Esophagus (tissue), 2 donors: ENCODE results near the gene SLC9A8. TPM values are rescaled to one million over a fixed set of nuclear protein-coding genes. Genes with fewer than 3 reads are reported as not detected.
A peak's percentile ranks its signal among the peaks of the same experiment; 100 is the strongest.

Experiments
- H3K27ac ChIP-seq, 2 donors: one replicate each; pipeline ENCODE4 v1.5.1; 2013; ENCODE audit warnings: low read depth in 2 of 2, mild to moderate bottlenecking in 2 of 2, inconsistent platforms in 1 of 2, low read length in 1 of 2, moderate library complexity in 1 of 2
- H3K27me3 ChIP-seq, 2 donors: one replicate each; pipeline ENCODE4 v1.6.1; 2013; ENCODE audit warnings: low read length in 2 of 2, control low read depth in 1 of 2, mild to moderate bottlenecking in 1 of 2; ENCODE audit not compliant: insufficient read depth in 2 of 2, control insufficient read depth in 1 of 2
- H3K36me3 ChIP-seq, 2 donors: one replicate each; pipeline ENCODE4 v1.6.1; 2013; ENCODE audit warnings: low read length in 1 of 2; ENCODE audit not compliant: control insufficient read depth in 2 of 2, insufficient read depth in 2 of 2
- H3K4me1 ChIP-seq, 2 donors: one replicate each; pipeline ENCODE4 v1.6.1; 2013; ENCODE audit warnings: low read length in 1 of 2; ENCODE audit not compliant: control insufficient read depth in 2 of 2, insufficient read depth in 2 of 2
- H3K4me3 ChIP-seq, 2 donors: one replicate each; pipeline ENCODE4 v1.5.1; 2013; ENCODE audit warnings: low read length in 2 of 2, mild to moderate bottlenecking in 2 of 2, low read depth in 1 of 2, moderate library complexity in 1 of 2
- H3K9me3 ChIP-seq, 2 donors: one replicate each; pipeline ENCODE4 v1.6.1; 2013; ENCODE audit warnings: mild to moderate bottlenecking in 2 of 2, low read depth in 1 of 2, low read length in 1 of 2, moderate library complexity in 1 of 2; ENCODE audit not compliant: control insufficient read depth in 2 of 2, insufficient read depth in 1 of 2
- WGBS, 2 donors: extraction: QIAGEN DNeasy Blood & Tissue Kit; methylation state at CpG; one replicate each; pipeline ENCODE4 v1.1.7; 2013; 5-methylcytosine and 5-hydroxymethylcytosine counted together
- polyA plus RNA-seq, 2 donors: library from polyadenylated mRNA; stranded (reverse); fragments of 200-250 nt; gene quantifications; one replicate each; pipeline ENCODE4 v1.2.3, GENCODE V29; 2013
- donor health status: healthy with polysubstance abuse.
- donor health status: Bipolar disorder and iron deficiency.

The SLC9A8 gene
- polyA plus RNA-seq, 2 donors: 11.5 to 16.6 TPM

- 26 to 29% methylated on average over 2 of the region's 2 CpGs for WGBS, 2 donors
- Histone ChIP-seq H3K4me3 (no peak overlapping the region), H3K4me1 (peaks cover 0 to 10% of the 10 kb centered on the region in 2 donors), H3K27me3 (no peaks in the 10 kb centered on the region), H3K27ac (peak overlapping the region; percentile 87 to 92), H3K9me3 (no peaks in the 10 kb centered on the region), H3K36me3 (peaks cover 3% of the 10 kb centered on the region in 2 donors)
Observed at GRCh38 chr20:49823152-49823847, 10.7 kb downstream of the SLC9A8 start.

GRCh38 chr20:49824206-49824605 lies 11.6 kb downstream of the SLC9A8 start:
- Histone ChIP-seq H3K9me3 (no peaks in the 10 kb centered on the region), H3K4me3 (no peak overlapping the region), H3K27me3 (no peaks in the 10 kb centered on the region), H3K36me3 (peaks cover 3% of the 10 kb centered on the region in 2 donors), H3K27ac (peak overlapping the region; percentile 76 to 89), H3K4me1 (peaks cover 0 to 10% of the 10 kb centered on the region in 2 donors)
- WGBS, 2 donors: 65 to 71% methylated on average over 2 of the region's 2 CpGs

- Histone ChIP-seq H3K4me3 (no peak overlapping the region), H3K4me1 (peaks cover 0 to 10% of the 10 kb centered on the region in 2 donors), H3K27me3 (no peaks in the 10 kb centered on the region), H3K27ac (peak overlapping the region; percentile 59 to 86), H3K36me3 (peaks cover 3 to 8% of the 10 kb centered on the region in 2 donors), H3K9me3 (no peaks in the 10 kb centered on the region)
- WGBS, 2 donors: 72 to 80% methylated on average over 7 of the region's 7 CpGs
Observed at GRCh38 chr20:49825521-49826033, 12.9 kb downstream of the SLC9A8 start.

DNA sequence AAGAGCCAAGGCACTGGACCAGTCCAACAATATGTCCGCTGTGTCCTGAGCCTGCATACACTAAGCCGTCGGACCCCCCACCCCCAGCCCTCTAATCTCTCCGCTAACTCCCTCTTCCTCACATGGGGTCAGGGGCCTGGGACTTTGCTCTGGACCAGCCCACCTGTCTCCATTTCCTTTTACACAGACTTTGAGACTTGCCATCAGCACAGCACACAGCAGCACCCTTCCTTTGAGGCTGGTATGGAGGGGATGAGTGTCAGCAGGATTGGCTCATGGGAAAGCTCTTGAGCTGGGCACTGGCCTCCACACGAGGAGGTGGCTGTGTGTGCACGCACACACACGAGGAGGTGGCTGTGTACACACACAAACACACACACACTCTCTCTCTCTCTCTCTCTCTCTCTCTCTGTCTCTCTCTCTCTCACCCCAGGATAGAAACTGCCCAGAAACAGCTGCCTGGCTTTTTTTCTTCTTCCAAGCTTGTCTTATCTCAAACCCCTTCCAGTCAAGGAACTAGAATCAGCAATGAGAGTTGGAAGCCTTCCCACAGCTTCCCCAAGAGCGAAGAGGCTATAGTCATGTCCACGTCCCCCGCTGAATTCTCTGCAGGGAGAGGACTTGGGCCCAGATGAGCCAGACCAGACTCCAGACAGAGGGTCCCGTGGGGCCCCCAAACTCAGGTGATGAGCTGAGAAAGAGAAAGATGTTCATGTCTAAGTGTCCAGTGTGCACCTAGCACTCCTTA lies 18.6 kb downstream of the SLC9A8 start:
- peaks cover 0 to 5% of the 10 kb centered on the region in 2 donors for H3K36me3 ChIP-seq
- no peaks in the 10 kb centered on the region for H3K27me3 ChIP-seq
- H3K4me1 ChIP-seq: peaks cover 0 to 4% of the 10 kb centered on the region in 2 donors
- no peak overlapping the region for H3K4me3 ChIP-seq
- no peak overlapping the region for H3K27ac ChIP-seq
- no peaks in the 10 kb centered on the region for H3K9me3 ChIP-seq
- WGBS, 2 donors: 82 to 91% methylated on average over 11 of the region's 11 CpGs

- Histone ChIP-seq H3K9me3 (no peaks in the 10 kb centered on the region), H3K27ac (peak overlapping the region; percentile 31 to 82), H3K27me3 (no peaks in the 10 kb centered on the region), H3K4me1 (peaks cover 0 to 4% of the 10 kb centered on the region in 2 donors), H3K36me3 (peaks cover 0 to 5% of the 10 kb centered on the region in 2 donors), H3K4me3 (no peak overlapping the region)
- WGBS, 2 donors: 87 to 88% methylated on average over 12 of the region's 12 CpGs
Observed at GRCh38 chr20:49831770-49832631, 19.4 kb downstream of the SLC9A8 start.

DNA sequence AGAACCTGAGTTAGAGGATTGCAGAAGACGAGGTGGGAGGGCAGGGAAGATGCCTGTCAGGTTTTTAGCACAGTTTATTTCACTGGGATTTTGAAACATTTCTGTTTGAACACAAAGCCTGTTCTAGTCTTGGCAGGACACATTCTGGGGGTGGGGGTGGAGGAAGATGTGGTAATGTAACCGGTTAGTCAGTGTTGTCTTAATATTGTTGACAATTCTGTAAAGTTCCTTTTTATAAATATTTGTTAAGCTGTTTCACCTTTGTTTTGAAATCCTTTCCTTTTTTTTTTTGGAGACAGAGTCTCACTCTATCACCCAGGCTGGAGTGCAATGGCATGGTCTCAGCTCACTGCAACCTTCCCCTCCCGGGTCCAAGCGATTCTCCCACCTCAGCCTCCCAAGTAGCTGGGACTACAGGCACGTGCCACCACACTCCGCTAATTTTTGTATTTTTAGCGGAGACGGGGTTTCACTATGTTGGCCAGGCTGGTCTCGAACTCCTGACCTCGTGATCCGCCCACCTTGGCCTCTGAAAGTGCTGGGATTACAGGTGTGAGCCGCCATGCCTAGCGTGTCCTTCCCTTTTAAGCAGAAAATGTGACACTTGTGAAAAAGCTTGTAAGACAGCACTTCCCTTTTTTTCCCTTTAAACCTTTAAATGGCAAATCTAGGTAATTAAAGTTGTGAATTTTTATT lies 20.2 kb downstream of the SLC9A8 start:
- WGBS, 2 donors: 82 to 87% methylated on average over 13 of the region's 13 CpGs

GRCh38 chr20:49833483-49833882 lies 20.9 kb downstream of the SLC9A8 start:
- Histone ChIP-seq H3K4me3 (no peak overlapping the region), H3K27ac (no peak overlapping the region), H3K27me3 (no peaks in the 10 kb centered on the region), H3K9me3 (no peaks in the 10 kb centered on the region), H3K36me3 (peaks cover 0 to 5% of the 10 kb centered on the region in 2 donors), H3K4me1 (peaks cover 0 to 4% of the 10 kb centered on the region in 2 donors)
- WGBS, 2 donors: 86 to 95% methylated on average over 4 of the region's 4 CpGs

More for the DNA sequence above, 20.2 kb downstream of the SLC9A8 start:
- Histone ChIP-seq H3K4me3 (no peak overlapping the region), H3K27me3 (no peaks in the 10 kb centered on the region), H3K36me3 (peaks cover 0 to 5% of the 10 kb centered on the region in 2 donors), H3K4me1 (peaks cover 0 to 4% of the 10 kb centered on the region in 2 donors), H3K27ac (peak overlapping the region; percentile 31 to 82), H3K9me3 (no peaks in the 10 kb centered on the region)

- WGBS, 2 donors: 63 to 70% methylated on average over 4 of the region's 4 CpGs
- H3K4me3 ChIP-seq: no peak overlapping the region
- peak overlapping the region in 1 of 2 donors; percentile 14 for H3K27ac ChIP-seq
- peaks cover 0 to 4% of the 10 kb centered on the region in 2 donors for H3K4me1 ChIP-seq
- H3K9me3 ChIP-seq: no peaks in the 10 kb centered on the region
- no peaks in the 10 kb centered on the region for H3K27me3 ChIP-seq
- peaks cover 0 to 4% of the 10 kb centered on the region in 2 donors for H3K36me3 ChIP-seq
Observed at GRCh38 chr20:49835031-49835430, 22.4 kb downstream of the SLC9A8 start.
